Sigmoid colon (tissue), 4 donors: ENCODE measurements around the gene DCUN1D2.

Experiments used
- EP300 ChIP-seq, 4 donors: sonication (generic); formaldehyde crosslinking; IDR thresholded peaks; one replicate each; pipeline ENCODE4 v1.6.1; 2017; ENCODE audit warnings: antibody characterized with exemption in 4 of 4
- POLR2A ChIP-seq, 2 donors: fragments of 450-650 bp; IDR thresholded peaks; one replicate each; pipeline ENCODE4 v1.6.1; 2016; ENCODE audit warnings: antibody characterized with exemption in 2 of 2, mild to moderate bottlenecking in 2 of 2, moderate library complexity in 2 of 2
- POLR2AphosphoS5 ChIP-seq, 4 donors: sonication (generic); formaldehyde crosslinking; IDR thresholded peaks; one replicate each; pipeline ENCODE4 v1.6.1; 2017; ENCODE audit warnings: antibody characterized with exemption in 4 of 4
- TF ChIP-seq, protein P1 (sequence below), 4 experiments: fragments of 450-650 bp in 3 of 4; fragments of 200-600 bp in 1 of 4; IDR thresholded peaks; one replicate each; pipeline ENCODE4 v1.5.1; 2016 to 2019; ENCODE audit warnings: antibody characterized with exemption in 4 of 4, mild to moderate bottlenecking in 3 of 4, moderate library complexity in 2 of 4

DNA sequence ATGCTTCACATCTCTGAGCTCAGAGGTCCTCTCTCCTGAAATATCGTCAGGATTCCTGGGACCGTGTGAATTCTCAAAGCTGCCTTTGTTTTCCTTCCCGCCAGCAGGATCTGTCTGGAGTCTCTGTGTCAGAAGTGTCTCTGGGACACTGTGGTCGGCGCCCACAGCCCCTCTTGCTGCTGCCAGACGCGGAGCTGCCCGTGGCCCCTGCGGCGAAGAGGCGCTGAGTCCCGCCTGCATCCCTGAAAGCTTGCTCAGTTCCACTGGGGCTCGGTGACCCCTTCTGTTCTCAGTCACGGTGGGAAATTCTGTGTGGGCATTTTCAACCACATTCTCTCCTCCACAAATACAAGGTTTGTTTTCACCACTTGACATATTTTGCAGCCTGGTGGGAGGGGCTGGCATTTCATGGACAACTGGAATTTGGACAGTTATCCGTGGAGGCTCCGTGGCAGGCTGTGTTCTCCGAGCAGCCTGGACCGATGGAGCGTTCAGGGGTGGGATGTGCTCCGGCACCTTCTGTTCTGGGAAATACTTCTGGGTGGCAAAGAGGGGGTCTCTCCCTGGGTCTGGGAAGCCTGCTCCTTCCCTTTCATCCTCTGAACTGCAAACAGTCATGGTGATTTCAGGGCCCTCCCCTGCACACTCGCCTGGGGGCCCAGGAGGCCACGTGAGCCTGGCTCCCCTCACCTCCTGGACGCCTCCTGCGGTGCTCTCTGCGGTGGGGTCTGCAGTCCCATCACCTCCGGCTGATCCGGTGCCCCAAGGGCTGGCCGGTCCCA lies 84.0 kb downstream of the DCUN1D2 start:
- TF ChIP-seq, protein P1, sequence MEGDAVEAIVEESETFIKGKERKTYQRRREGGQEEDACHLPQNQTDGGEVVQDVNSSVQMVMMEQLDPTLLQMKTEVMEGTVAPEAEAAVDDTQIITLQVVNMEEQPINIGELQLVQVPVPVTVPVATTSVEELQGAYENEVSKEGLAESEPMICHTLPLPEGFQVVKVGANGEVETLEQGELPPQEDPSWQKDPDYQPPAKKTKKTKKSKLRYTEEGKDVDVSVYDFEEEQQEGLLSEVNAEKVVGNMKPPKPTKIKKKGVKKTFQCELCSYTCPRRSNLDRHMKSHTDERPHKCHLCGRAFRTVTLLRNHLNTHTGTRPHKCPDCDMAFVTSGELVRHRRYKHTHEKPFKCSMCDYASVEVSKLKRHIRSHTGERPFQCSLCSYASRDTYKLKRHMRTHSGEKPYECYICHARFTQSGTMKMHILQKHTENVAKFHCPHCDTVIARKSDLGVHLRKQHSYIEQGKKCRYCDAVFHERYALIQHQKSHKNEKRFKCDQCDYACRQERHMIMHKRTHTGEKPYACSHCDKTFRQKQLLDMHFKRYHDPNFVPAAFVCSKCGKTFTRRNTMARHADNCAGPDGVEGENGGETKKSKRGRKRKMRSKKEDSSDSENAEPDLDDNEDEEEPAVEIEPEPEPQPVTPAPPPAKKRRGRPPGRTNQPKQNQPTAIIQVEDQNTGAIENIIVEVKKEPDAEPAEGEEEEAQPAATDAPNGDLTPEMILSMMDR (IDR thresholded peaks at IDR 0.05) = no peak
- TF ChIP-seq POLR2A (IDR thresholded peaks at IDR 0.05) = no peak
- TF ChIP-seq EP300 (IDR thresholded peaks at IDR 0.05) = no peak
- no peak for TF ChIP-seq POLR2AphosphoS5 (IDR thresholded peaks at IDR 0.05)
